ENCODE results near the gene ARHGAP4.
A peak's percentile ranks its signal among the peaks of the same experiment; 100 is the strongest.

ARHGAP4 gene

GRCh38 chrX:153945956-153946943 is 20.2 kb upstream of the ARHGAP4 start:
- DNase-seq, result no peak

- no peak for DNase-seq
These were observed 18.7 kb upstream of the ARHGAP4 start for GRCh38 chrX:153944800-153945150.

- DNase-seq, result no peak
These were observed 18.2 kb upstream of the ARHGAP4 start, which contains the start of gene RENBP for GRCh38 chrX:153944140-153944799. RENBP (minus strand) TSS chrX:153944643; CDS start chrX:153944610, 33 bp downstream.

GRCh38 chrX:153941336-153942252 is 15.5 kb upstream of the ARHGAP4 start:
- DNase-seq, result no peak

GRCh38 chrX:153939573-153939972 is 13.5 kb upstream of the ARHGAP4 start:
- no peak for DNase-seq

- DNase-seq, result no peak
These were observed 12.2 kb upstream of the ARHGAP4 start for GRCh38 chrX:153938226-153938786.

GRCh38 chrX:153937056-153937455 is 11.0 kb upstream of the ARHGAP4 start:
- no peak for DNase-seq

- DNase-seq, result no peak
These were observed 9.3 kb upstream of the ARHGAP4 start for GRCh38 chrX:153935326-153935851.

GRCh38 chrX:153934762-153935325 is 8.8 kb upstream of the ARHGAP4 start, which contains the start of gene NAA10:
NAA10 (minus strand) TSS chrX:153935037; CDS start chrX:153934904, 133 bp downstream.
- peak; percentile 76 for DNase-seq

- DNase-seq, result no peak
These were observed 8.2 kb upstream of the ARHGAP4 start for GRCh38 chrX:153934148-153934761.

GRCh38 chrX:153933748-153934147 is 7.7 kb upstream of the ARHGAP4 start:
- peak; percentile 65 for DNase-seq

GRCh38 chrX:153932220-153932915 is 6.3 kb upstream of the ARHGAP4 start:
- no peak for DNase-seq

- DNase-seq, result no peak
These were observed 5.7 kb upstream of the ARHGAP4 start for GRCh38 chrX:153931748-153932147.

GRCh38 chrX:153931151-153931550 is 5.1 kb upstream of the ARHGAP4 start:
- DNase-seq, result no peak

GRCh38 chrX:153930011-153930910 is 4.2 kb upstream of the ARHGAP4 start:
- DNase-seq, result no peak

- DNase-seq, result no peak
These were observed 3.5 kb upstream of the ARHGAP4 start for GRCh38 chrX:153929576-153929975.

- no peak for DNase-seq
These were observed 2.8 kb upstream of the ARHGAP4 start for GRCh38 chrX:153928846-153929245.

- DNase-seq, result peak; percentile 97
These were observed 2.1 kb upstream of the ARHGAP4 start for GRCh38 chrX:153927922-153928760.

GRCh38 chrX:153927672-153927921 is 1.5 kb upstream of the ARHGAP4 start:
- no peak for DNase-seq
